Measurements from ENCODE around the gene CDC42EP1. TPM values are rescaled to one million over a fixed set of nuclear protein-coding genes. Genes with fewer than 3 reads are reported as not detected.
"Not testable (repeated sequence)": the region's sequence is repeated elsewhere in the genome, so short reads cannot be mapped to it uniquely, and the experiment has no call there.

Gene CDC42EP1
- total RNA-seq, 1 donor from 2014 or later = 100 TPM

- intact Hi-C loops (cut with DNase I) = loop anchor here (10.0 kb wide), 1 partner anchor 275 kb away; no protein-coding TSS in a partner anchor
- H3K4me3 ChIP-seq = no peak overlapping the region
- H3K27ac ChIP-seq = no peak overlapping the region
- H3K4me1 ChIP-seq = no peaks in the 10 kb centered on the region
- no peaks in the 10 kb centered on the region for H3K36me3 ChIP-seq
- no peaks in the 10 kb centered on the region for H3K27me3 ChIP-seq
- H3K9me3 ChIP-seq = no peaks in the 10 kb centered on the region
- no peak for TF ChIP-seq CTCF (IDR thresholded peaks at IDR 0.05)
- no peak for DNase-seq (ENCODE audit: low spot score in 2 of 2)
Measured at GRCh38 chr22:37589636-37590035, 29.4 kb downstream of the CDC42EP1 start.

GRCh38 chr22:37591081-37591480 lies 30.8 kb downstream of the CDC42EP1 start:
- not testable (repeated sequence) for H3K9me3 ChIP-seq; H3K4me1 ChIP-seq; DNase-seq (ENCODE audit: low spot score in 2 of 2); H3K27ac ChIP-seq; H3K27me3 ChIP-seq; H3K4me3 ChIP-seq; H3K36me3 ChIP-seq
- intact Hi-C loops (cut with DNase I) = loop anchor here (10.0 kb wide), 1 partner anchor 276 kb away; no protein-coding TSS in a partner anchor

- Histone ChIP-seq H3K27ac (no peak overlapping the region), H3K9me3 (no peaks in the 10 kb centered on the region), H3K36me3 (no peaks in the 10 kb centered on the region), H3K4me1 (no peaks in the 10 kb centered on the region), H3K4me3 (no peak overlapping the region), H3K27me3 (no peaks in the 10 kb centered on the region)
- intact Hi-C loops (cut with DNase I) = loop anchor here (1.0 to 10.0 kb wide), 3 partner anchors 45 to 277 kb away; no protein-coding TSS in a partner anchor
- no peak for TF ChIP-seq CTCF (IDR thresholded peaks at IDR 0.05)
- no peak for DNase-seq (ENCODE audit: low spot score in 2 of 2)
Measured at GRCh38 chr22:37591823-37592404, 31.6 kb downstream of the CDC42EP1 start.

- H3K36me3 ChIP-seq = no peaks in the 10 kb centered on the region
- no peaks in the 10 kb centered on the region for H3K9me3 ChIP-seq
- H3K4me1 ChIP-seq = no peaks in the 10 kb centered on the region
- intact Hi-C loops (cut with DNase I) = loop anchor here (10.0 kb wide), 1 partner anchor 279 kb away; no protein-coding TSS in a partner anchor
- no peaks in the 10 kb centered on the region for H3K27me3 ChIP-seq
- H3K27ac ChIP-seq = no peak overlapping the region
- no peak for DNase-seq (ENCODE audit: low spot score in 2 of 2)
- TF ChIP-seq CTCF (IDR thresholded peaks at IDR 0.05) = no peak
- no peak overlapping the region for H3K4me3 ChIP-seq
Measured at GRCh38 chr22:37594237-37594636, 34.0 kb downstream of the CDC42EP1 start.

- DNase-seq (ENCODE audit: low spot score in 2 of 2) = no peak
- H3K4me3 ChIP-seq = no peak overlapping the region
- H3K4me1 ChIP-seq = no peaks in the 10 kb centered on the region
- no peaks in the 10 kb centered on the region for H3K9me3 ChIP-seq
- intact Hi-C loops (cut with DNase I) = loop anchor here (10.0 kb wide), 1 partner anchor 284 kb away; no protein-coding TSS in a partner anchor
- H3K27me3 ChIP-seq = no peaks in the 10 kb centered on the region
- no peak for TF ChIP-seq CTCF (IDR thresholded peaks at IDR 0.05)
- H3K36me3 ChIP-seq = no peaks in the 10 kb centered on the region
- H3K27ac ChIP-seq = no peak overlapping the region
Measured at GRCh38 chr22:37599153-37599552, 38.9 kb downstream of the CDC42EP1 start.

GRCh38 chr22:37601203-37601539 lies 40.9 kb downstream of the CDC42EP1 start:
- DNase-seq (ENCODE audit: low spot score in 2 of 2) = no peak
- no peaks in the 10 kb centered on the region for H3K4me1 ChIP-seq
- no peak overlapping the region for H3K4me3 ChIP-seq
- H3K36me3 ChIP-seq = no peaks in the 10 kb centered on the region
- intact Hi-C loops (cut with DNase I) = no loop called here
- no peak overlapping the region for H3K27ac ChIP-seq
- TF ChIP-seq CTCF (IDR thresholded peaks at IDR 0.05) = no peak
- no peaks in the 10 kb centered on the region for H3K27me3 ChIP-seq
- H3K9me3 ChIP-seq = no peaks in the 10 kb centered on the region
